Neural cell (in vitro differentiated cells): Measurements from ENCODE around the gene ASB18. TPM values are rescaled to one million over a fixed set of nuclear protein-coding genes. Genes with fewer than 3 reads are reported as not detected.

Experiments
- H2AFZ ChIP-seq: fragments of 200-600, 300-800 bp; sonication (generic), shearing (Covaris generic); 2 replicates; pipeline ENCODE4 v1.6.0; 2014; ENCODE audit warnings: low read depth, mild to moderate bottlenecking, antibody characterized with exemption, low read length, moderate library complexity
- H3F3A ChIP-seq: fragments of 200-600 bp; shearing (Covaris generic); 2 replicates; pipeline ENCODE4 v1.6.1; 2016; ENCODE audit warnings: mild to moderate bottlenecking, moderate library complexity, mixed read lengths, antibody characterized with exemption, low read length; ENCODE audit not compliant: insufficient read depth, poor library complexity, severe bottlenecking
- H3K27ac ChIP-seq: fragments of 200-600, 300-800 bp; sonication (generic), shearing (Covaris generic); 2 replicates; pipeline ENCODE4 v1.5.1; 2014; ENCODE audit warnings: mild to moderate bottlenecking, low read length, moderate library complexity
- H3K27me3 ChIP-seq: fragments of 300-800, 200-600 bp; sonication (generic), shearing (Covaris generic); 2 replicates; pipeline ENCODE4 v1.6.0; 2014; ENCODE audit warnings: mild to moderate bottlenecking, low read depth, low read length, moderate library complexity; ENCODE audit not compliant: insufficient read depth
- H3K36me3 ChIP-seq: fragments of 300-800, 200-600 bp; sonication (generic), shearing (Covaris generic); 2 replicates; pipeline ENCODE4 v1.5.1; 2014; ENCODE audit warnings: mild to moderate bottlenecking, antibody characterized with exemption, low read length, moderate library complexity; ENCODE audit not compliant: insufficient read depth
- H3K4me2 ChIP-seq: fragments of 300-800, 200-600 bp; sonication (generic), shearing (Covaris generic); 2 replicates; pipeline ENCODE4 v1.6.0; 2014; ENCODE audit warnings: mild to moderate bottlenecking, low read length
- H3K4me3 ChIP-seq: fragments of 300-800, 200-600 bp; sonication (generic), shearing (Covaris generic); 2 replicates; pipeline ENCODE4 v1.5.1; 2014; ENCODE audit warnings: mild to moderate bottlenecking, low read length, moderate library complexity
- H3K79me2 ChIP-seq: fragments of 200-600 bp; shearing (Covaris generic); replicated peaks from 2 replicates; pipeline ENCODE4 v1.6.0; 2014; ENCODE audit warnings: mild to moderate bottlenecking, low read length, moderate library complexity; ENCODE audit not compliant: insufficient read depth
- H3K9ac ChIP-seq: fragments of 300-800, 200-600 bp; sonication (generic), shearing (Covaris generic); 2 replicates; pipeline ENCODE4 v1.6.1; 2016; ENCODE audit warnings: mild to moderate bottlenecking, low read length, mixed read lengths
- H3K9me2 ChIP-seq: fragments of 200-600 bp; shearing (Covaris generic); 2 replicates; pipeline ENCODE4 v1.6.1; 2016; ENCODE audit warnings: mild to moderate bottlenecking, low read length, mixed read lengths; ENCODE audit not compliant: insufficient read depth
- H3K9me3 ChIP-seq: fragments of 200-600, 300-800 bp; sonication (generic), shearing (Covaris generic); 2 replicates; pipeline ENCODE4 v1.6.1; 2016; ENCODE audit warnings: mild to moderate bottlenecking, mixed run types, low read length, moderate library complexity, mixed read lengths
- H4K20me1 ChIP-seq: fragments of 200-600 bp; shearing (Covaris generic); 2 replicates; pipeline ENCODE4 v1.6.1; 2016; ENCODE audit warnings: mild to moderate bottlenecking, mixed run types; ENCODE audit not compliant: insufficient read depth
- CTCF ChIP-seq: fragments of 450-650 bp; IDR thresholded peaks from 2 replicates; pipeline ENCODE4 v1.5.1; 2014; ENCODE audit warnings: antibody characterized with exemption, mild to moderate bottlenecking, moderate library complexity; ENCODE audit not compliant: poor library complexity, severe bottlenecking
- EP300 ChIP-seq: fragments of 450-650 bp; conservative IDR thresholded peaks from 2 replicates; pipeline ENCODE4 v1.6.1; 2014; ENCODE audit warnings: antibody characterized with exemption, mild to moderate bottlenecking, moderate library complexity; ENCODE audit not compliant: poor library complexity, severe bottlenecking
- EZH2 ChIP-seq: fragments of 200-600, 300-800 bp; shearing (Covaris generic), sonication (generic); IDR thresholded peaks from 2 replicates; pipeline ENCODE4 v1.6.1; 2014; ENCODE audit warnings: antibody characterized with exemption, low read length, borderline replicate concordance, mild to moderate bottlenecking; ENCODE audit not compliant: insufficient read depth, poor library complexity, severe bottlenecking
- MXI1 ChIP-seq: fragments of 450-650 bp; conservative IDR thresholded peaks from 2 replicates; pipeline ENCODE4 v1.6.1; 2014; ENCODE audit warnings: antibody characterized with exemption, mild to moderate bottlenecking; ENCODE audit not compliant: poor library complexity, severe bottlenecking
- POLR2AphosphoS5 ChIP-seq: IDR thresholded peaks from 2 replicates; pipeline ENCODE4 v1.6.1; 2012
- RAD21 ChIP-seq: fragments of 450-650 bp; conservative IDR thresholded peaks from 2 replicates; pipeline ENCODE4 v1.6.1; 2014; ENCODE audit warnings: antibody characterized with exemption, mild to moderate bottlenecking, moderate library complexity
- REST ChIP-seq: IDR thresholded peaks from 2 replicates; pipeline ENCODE4 v1.6.1; 2012; ENCODE audit warnings: borderline replicate concordance
- SMC3 ChIP-seq: fragments of 450-650 bp; conservative IDR thresholded peaks from 2 replicates; pipeline ENCODE4 v1.6.1; 2014; ENCODE audit warnings: antibody characterized with exemption, mild to moderate bottlenecking, moderate library complexity; ENCODE audit not compliant: poor library complexity
- TAF1 ChIP-seq: IDR thresholded peaks from 2 replicates; pipeline ENCODE4 v1.6.1; 2012; ENCODE audit warnings: low read depth
- polyA plus RNA-seq: library from polyadenylated mRNA; depleted of rRNA; stranded (reverse); fragments of >200 nt; gene quantifications from 2 replicates; pipeline ENCODE4 v1.2.3, GENCODE V29; 2014

Gene ASB18
- polyA plus RNA-seq, 1 donor from 2014 or later: not detected

- no peak overlapping the region for H2AFZ ChIP-seq
- no peaks in the 10 kb centered on the region for H3K36me3 ChIP-seq
- no peaks in the 10 kb centered on the region for H3K27me3 ChIP-seq
- no peak overlapping the region for H3K27ac ChIP-seq
- H3K4me2 ChIP-seq: no peak overlapping the region
- no peak overlapping the region for H3K9ac ChIP-seq
- TF ChIP-seq REST: no peak
- H3K9me3 ChIP-seq: no peaks in the 10 kb centered on the region
- no peaks in the 10 kb centered on the region for H3F3A ChIP-seq
- no peaks in the 10 kb centered on the region for H4K20me1 ChIP-seq
- no peaks in the 10 kb centered on the region for H3K79me2 ChIP-seq
- no peak overlapping the region for H3K4me3 ChIP-seq
- no peaks in the 10 kb centered on the region for H3K9me2 ChIP-seq
These were observed 9.5 kb downstream of the ASB18 start for GRCh38 chr2:236254674-236255073.

- no peak overlapping the region for H3K4me2 ChIP-seq
- no peaks in the 10 kb centered on the region for H3K79me2 ChIP-seq
- TF ChIP-seq TAF1 (no peak), MXI1 (no peak), RAD21 (no peak), EZH2 (no peak), CTCF (no peak), REST (no peak), EP300 (no peak), SMC3 (no peak), POLR2AphosphoS5 (no peak)
- H3F3A ChIP-seq: no peaks in the 10 kb centered on the region
- H4K20me1 ChIP-seq: no peaks in the 10 kb centered on the region
- H3K27ac ChIP-seq: no peak overlapping the region
- H3K9me2 ChIP-seq: no peaks in the 10 kb centered on the region
- H3K27me3 ChIP-seq: no peaks in the 10 kb centered on the region
- no peaks in the 10 kb centered on the region for H3K9me3 ChIP-seq
- no peak overlapping the region for H3K4me3 ChIP-seq
- H2AFZ ChIP-seq: no peak overlapping the region
- no peak overlapping the region for H3K9ac ChIP-seq
- no peaks in the 10 kb centered on the region for H3K36me3 ChIP-seq
These were observed 10.2 kb downstream of the ASB18 start for GRCh38 chr2:236254001-236254400.
